HT1080 (cell line): ENCODE measurements around the gene YY1AP1. TPM values are rescaled to one million over a fixed set of nuclear protein-coding genes. Genes with fewer than 3 reads are reported as not detected.
A peak's percentile ranks its signal among the peaks of the same experiment; 100 is the strongest.
"Not testable (repeated sequence)": the region's sequence is repeated elsewhere in the genome, so short reads cannot be mapped to it uniquely, and the experiment has no call there.

Experiments
- DNase-seq: peaks from one replicate; pipeline ENCODE4 v3.0.0-alpha.2; 2015; ENCODE audit warnings: low read depth
- total RNA-seq: library from RNA; depleted of rRNA; stranded (reverse); fragments of >200 nt; shearing (Covaris generic); gene quantifications from 2 replicates; pipeline ENCODE4 v1.2.3, GENCODE V29; 2014; rRNA removed

The YY1AP1 gene
- total RNA-seq, 1 experiment from 2014 or later = 40.3 TPM

- DNase-seq = peak; percentile 92
Observed at GRCh38 chr1:155648207-155649147, 40.1 kb downstream of the YY1AP1 start.

GRCh38 chr1:155646307-155646706 is 42.3 kb downstream of the YY1AP1 start:
- DNase-seq = no peak

- no peak for DNase-seq
Observed at GRCh38 chr1:155645648-155646047, 42.9 kb downstream of the YY1AP1 start.

- DNase-seq = no peak
Observed at GRCh38 chr1:155645034-155645598, 43.5 kb downstream of the YY1AP1 start.

- no peak for DNase-seq
Observed at GRCh38 chr1:155643230-155643629, 45.3 kb downstream of the YY1AP1 start.

- not testable (repeated sequence) for DNase-seq
Observed at GRCh38 chr1:155642559-155643180, 45.9 kb downstream of the YY1AP1 start.

GRCh38 chr1:155640367-155640766 is 48.2 kb downstream of the YY1AP1 start:
- no peak for DNase-seq

GRCh38 chr1:155636397-155637153 is 52.0 kb downstream of the YY1AP1 start:
- DNase-seq = no peak

GRCh38 chr1:155626428-155626827 is 62.1 kb downstream of the YY1AP1 start:
- not testable (repeated sequence) for DNase-seq

- no peak for DNase-seq
Observed at GRCh38 chr1:155623357-155623756, 65.2 kb downstream of the YY1AP1 start.

GRCh38 chr1:155622191-155622590 is 66.4 kb downstream of the YY1AP1 start:
- DNase-seq = no peak

GRCh38 chr1:155613226-155613625 is 75.3 kb downstream of the YY1AP1 start:
- not testable (repeated sequence) for DNase-seq

- not testable (repeated sequence) for DNase-seq
Observed at GRCh38 chr1:155610257-155610647, 78.3 kb downstream of the YY1AP1 start.

- peak; percentile 98 for DNase-seq
Observed at GRCh38 chr1:155609515-155610256, 78.9 kb downstream of the YY1AP1 start, which contains the start of gene MSTO1. MSTO1 (plus strand) TSS chr1:155610218; CDS start chr1:155610249, 31 bp downstream.

Other genes starting within 250 kb of the YY1AP1 start
- gene ASH1L, start 126.0 kb downstream of the YY1AP1 start, total RNA-seq = 12.7 and 13.4 TPM in 2 replicates
- 26.0 and 27.4 TPM in 2 replicates for gene MSTO1, start 78.6 kb downstream of the YY1AP1 start, total RNA-seq
- 52.7 and 72.5 TPM in 2 replicates for gene DAP3, start 317 bp upstream of the YY1AP1 start, total RNA-seq
- 16.2 and 16.9 TPM in 2 replicates for gene GON4L, start 168.4 kb upstream of the YY1AP1 start, total RNA-seq
- gene SYT11, start 170.8 kb upstream of the YY1AP1 start, total RNA-seq = 15.0 and 16.9 TPM in 2 replicates
- 9.1 and 10.1 TPM in 2 replicates for gene RIT1, start 222.6 kb upstream of the YY1AP1 start, total RNA-seq
- 31.2 and 36.2 TPM in 2 replicates for gene KHDC4, start 245.6 kb upstream of the YY1AP1 start, total RNA-seq